Activated CD8-positive, alpha-beta T cell treated with anti-CD3 and anti-CD28 coated beads for 36 hours (primary cell): ENCODE data around the gene ZNF530. TPM values are rescaled to one million over a fixed set of nuclear protein-coding genes. Genes with fewer than 3 reads are reported as not detected.
A peak's percentile ranks its signal among the peaks of the same experiment; 100 is the strongest.

Experiments
- ATAC-seq: fragments of 200-7000 bp; cut with Tn5 transposase; one replicate; pipeline ENCODE4 v1.10.0; 2021; ENCODE audit warnings: mild to moderate bottlenecking, moderate library complexity
- CTCF ChIA-PET: fragments of 350-600 bp; sonication (Branson Sonifier 250); formaldehyde crosslinking; loops from one replicate; lab custom pipeline; 2021; ENCODE audit warnings: antibody characterized with exemption; lab: Charles Lee
- POLR2A ChIA-PET: fragments of 350-600 bp; sonication (Branson Sonifier 250); formaldehyde crosslinking; loops from one replicate; lab custom pipeline; 2021; ENCODE audit warnings: antibody characterized with exemption; lab: Charles Lee
- DNase-seq: peaks from one replicate; pipeline ENCODE4 v3.0.0-alpha.2; 2020
- H3K27ac Mint-ChIP-seq: one replicate; pipeline ENCODE4 v1.8.0; 2021; ENCODE audit warnings: mild to moderate bottlenecking, mixed read lengths
- H3K27me3 Mint-ChIP-seq: one replicate; pipeline ENCODE4 v1.8.0; 2021; ENCODE audit warnings: mixed read lengths
- H3K36me3 Mint-ChIP-seq: one replicate; pipeline ENCODE4 v1.8.0; 2021; ENCODE audit warnings: low read depth, mixed read lengths
- H3K4me1 Mint-ChIP-seq: one replicate; pipeline ENCODE4 v1.8.0; 2021; ENCODE audit warnings: low read depth, mixed read lengths
- H3K4me3 Mint-ChIP-seq: one replicate; pipeline ENCODE4 v1.8.0; 2021; ENCODE audit warnings: mild to moderate bottlenecking, moderate library complexity, mixed read lengths
- H3K9me3 Mint-ChIP-seq: one replicate; pipeline ENCODE4 v1.8.0; 2021; ENCODE audit warnings: mixed read lengths
- intact Hi-C: fragments of 100-400 bp; cut with micrococcal nuclease; formaldehyde crosslinking; loops from one replicate; pipeline ENCODE4 v1.10.0; 2022
- total RNA-seq, 2 experiments: library from RNA; stranded (reverse); gene quantifications; one replicate each; pipeline ENCODE4 v1.2.3, GENCODE V29; 2021
- TF ChIP-seq, protein P1 (sequence below): fragments of 200-600 bp; IDR thresholded peaks from one replicate; pipeline ENCODE4 v1.8.0; 2022; ENCODE audit warnings: antibody characterized with exemption, mild to moderate bottlenecking

ZNF530 gene
- total RNA-seq, 2 experiments from 2014 or later, result 6.8 to 7.4 TPM

DNA sequence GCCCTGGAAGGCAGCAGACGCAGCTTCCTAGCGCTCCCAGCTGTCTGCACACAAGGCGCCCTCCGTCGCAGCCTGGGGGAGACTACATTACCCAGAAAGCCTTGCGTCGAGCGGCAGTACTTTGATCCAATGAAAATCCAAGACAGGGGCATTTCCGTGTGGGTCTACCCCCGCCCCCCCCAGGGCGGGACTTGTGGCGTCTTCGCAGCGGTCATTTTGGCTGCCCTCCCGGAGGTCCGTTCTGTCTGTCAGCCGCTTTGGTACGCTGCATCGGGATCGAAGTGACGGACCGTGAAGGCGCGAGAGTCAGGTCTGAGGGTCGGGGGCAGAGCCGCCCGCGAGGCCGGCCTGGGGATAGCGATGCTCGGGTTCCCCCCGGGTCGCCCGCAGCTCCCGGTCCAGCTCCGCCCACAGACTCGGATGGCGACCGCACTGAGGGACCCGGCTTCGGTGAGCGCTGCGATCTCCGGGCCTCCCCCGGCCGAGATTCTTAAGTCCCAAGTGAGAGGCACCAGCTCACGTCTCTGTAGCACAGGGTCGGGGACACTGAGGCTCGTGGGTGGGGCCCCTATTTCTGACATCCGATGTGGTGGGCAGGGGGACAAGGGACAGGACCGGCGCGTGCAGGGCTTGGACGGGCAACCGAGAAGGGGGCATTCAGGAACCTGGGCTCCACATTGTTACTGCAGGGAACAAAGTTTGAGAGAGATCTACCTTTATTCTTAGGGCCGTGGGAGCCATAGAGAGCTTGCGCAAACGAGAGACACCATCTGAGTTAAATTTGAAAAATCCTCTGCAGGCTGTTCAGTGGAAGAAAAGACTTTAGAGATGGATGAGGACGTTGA lies 33.5 kb downstream of the ZNF530 start, which contains the start of gene ZNF211:
ZNF211 (plus strand) TSS at position 182 of the 845 bp plus-strand sequence; CDS start at position 361, 179 bp downstream.
- Mint-ChIP-seq H3K9me3 (peaks cover 29% of the 10 kb centered on the region), H3K27ac (peak within 1 kb of the TSS; percentile 87), H3K4me1 (peaks cover 16% of the 10 kb centered on the region), H3K4me3 (peak within 1 kb of the TSS; percentile 85), H3K27me3 (no peaks in the 10 kb centered on the region), H3K36me3 (peaks cover 39% of the 10 kb centered on the region)
- ChIA-PET POLR2A (interaction anchor here (0.7 to 2.2 kb wide), 4 partner anchors 12 to 19 kb away, joined by 3 to 6 read pairs (median 4); partner anchors contain the start of gene ZNF134), CTCF (interaction anchor here (1.9 kb wide), 1 partner anchor 49 kb away, joined by 6 read pairs; the partner anchor contains the start of gene ZNF551)
- DNase-seq (peak; percentile 94), ATAC-seq (peak; percentile 100)
- intact Hi-C loops, result no loop called here
- TF ChIP-seq, protein P1, sequence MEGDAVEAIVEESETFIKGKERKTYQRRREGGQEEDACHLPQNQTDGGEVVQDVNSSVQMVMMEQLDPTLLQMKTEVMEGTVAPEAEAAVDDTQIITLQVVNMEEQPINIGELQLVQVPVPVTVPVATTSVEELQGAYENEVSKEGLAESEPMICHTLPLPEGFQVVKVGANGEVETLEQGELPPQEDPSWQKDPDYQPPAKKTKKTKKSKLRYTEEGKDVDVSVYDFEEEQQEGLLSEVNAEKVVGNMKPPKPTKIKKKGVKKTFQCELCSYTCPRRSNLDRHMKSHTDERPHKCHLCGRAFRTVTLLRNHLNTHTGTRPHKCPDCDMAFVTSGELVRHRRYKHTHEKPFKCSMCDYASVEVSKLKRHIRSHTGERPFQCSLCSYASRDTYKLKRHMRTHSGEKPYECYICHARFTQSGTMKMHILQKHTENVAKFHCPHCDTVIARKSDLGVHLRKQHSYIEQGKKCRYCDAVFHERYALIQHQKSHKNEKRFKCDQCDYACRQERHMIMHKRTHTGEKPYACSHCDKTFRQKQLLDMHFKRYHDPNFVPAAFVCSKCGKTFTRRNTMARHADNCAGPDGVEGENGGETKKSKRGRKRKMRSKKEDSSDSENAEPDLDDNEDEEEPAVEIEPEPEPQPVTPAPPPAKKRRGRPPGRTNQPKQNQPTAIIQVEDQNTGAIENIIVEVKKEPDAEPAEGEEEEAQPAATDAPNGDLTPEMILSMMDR, result no peak

DNA sequence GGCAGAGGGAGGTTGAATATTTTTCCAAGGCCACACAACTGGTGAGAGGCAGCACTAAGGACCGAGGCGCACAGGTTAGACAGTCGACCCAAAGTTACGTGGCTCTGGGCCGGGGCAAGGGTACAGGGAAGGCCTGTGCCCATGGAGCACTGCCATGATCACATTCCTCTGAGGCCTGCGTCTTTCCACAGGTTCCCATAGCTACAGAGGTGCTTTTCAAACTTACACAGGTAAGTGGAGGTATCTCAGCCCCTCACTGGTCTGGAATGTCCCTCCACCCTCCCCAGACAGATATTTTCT lies 34.1 kb downstream of the ZNF530 start:
- Mint-ChIP-seq H3K4me3 (peak overlapping the region; percentile 85), H3K36me3 (peaks cover 45% of the 10 kb centered on the region), H3K4me1 (peaks cover 16% of the 10 kb centered on the region), H3K9me3 (peaks cover 33% of the 10 kb centered on the region), H3K27ac (peak overlapping the region; percentile 87), H3K27me3 (no peaks in the 10 kb centered on the region)
- DNase-seq (no peak), ATAC-seq (no peak)
- TF ChIP-seq, protein P1, result no peak
- CTCF ChIA-PET, result interaction anchor here (1.9 kb wide), 1 partner anchor 48 kb away, joined by 6 read pairs; the partner anchor contains the start of gene ZNF551
- POLR2A ChIA-PET, result interaction anchor here (1.3 to 2.2 kb wide), 2 partner anchors 13 to 17 kb away, joined by 5 to 6 read pairs; no protein-coding TSS in a partner anchor
- intact Hi-C loops, result no loop called here

DNA sequence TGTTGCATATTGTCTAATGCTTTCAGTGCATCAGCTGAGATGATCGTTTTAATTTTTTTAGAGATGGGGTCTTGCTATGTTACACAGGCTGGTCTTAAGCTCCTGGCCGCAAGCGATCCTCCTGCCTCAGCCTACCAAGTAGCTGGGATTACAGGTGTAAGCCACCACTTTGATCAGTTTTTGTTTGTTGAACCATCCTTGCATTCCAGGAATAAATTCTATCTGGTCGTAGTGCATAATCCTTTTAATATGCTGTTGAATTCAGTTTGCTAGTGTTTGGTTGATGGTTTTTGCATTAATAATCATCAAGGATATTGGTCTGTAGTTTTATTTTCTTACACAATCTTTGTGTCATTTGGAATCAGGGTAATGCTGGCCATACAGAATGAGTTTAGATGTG lies 37.7 kb downstream of the ZNF530 start:
- peaks cover 16% of the 10 kb centered on the region for H3K4me1 Mint-ChIP-seq
- no peaks in the 10 kb centered on the region for H3K27me3 Mint-ChIP-seq
- peaks cover 58% of the 10 kb centered on the region for H3K9me3 Mint-ChIP-seq
- peaks cover 79% of the 10 kb centered on the region for H3K36me3 Mint-ChIP-seq
- ATAC-seq (no peak), DNase-seq (no peak)
- TF ChIP-seq, protein P1, result no peak
- no peak overlapping the region for H3K4me3 Mint-ChIP-seq
- no peak overlapping the region for H3K27ac Mint-ChIP-seq
- intact Hi-C loops, result no loop called here
- POLR2A ChIA-PET, result no interaction called here
- CTCF ChIA-PET, result no interaction called here

DNA sequence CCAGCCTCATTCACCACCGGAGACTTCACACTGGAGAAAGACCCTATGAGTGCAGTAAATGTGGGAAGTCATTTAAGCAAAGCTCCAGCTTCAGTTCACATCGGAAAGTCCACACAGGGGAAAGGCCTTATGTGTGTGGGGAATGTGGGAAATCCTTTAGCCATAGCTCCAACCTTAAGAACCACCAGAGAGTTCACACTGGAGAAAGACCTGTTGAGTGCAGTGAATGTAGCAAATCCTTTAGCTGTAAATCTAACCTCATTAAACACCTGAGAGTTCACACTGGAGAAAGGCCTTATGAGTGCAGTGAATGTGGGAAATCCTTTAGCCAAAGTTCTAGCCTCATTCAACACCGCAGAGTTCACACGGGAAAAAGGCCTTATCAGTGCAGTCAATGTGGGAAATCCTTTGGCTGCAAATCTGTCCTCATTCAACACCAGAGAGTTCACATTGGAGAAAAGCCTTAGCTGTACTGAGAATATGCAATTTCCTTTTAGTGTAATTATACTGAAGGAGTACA lies 42.1 kb downstream of the ZNF530 start:
- ChIA-PET POLR2A (interaction anchor here (0.8 to 1.3 kb wide), 3 partner anchors 9 to 23 kb away, joined by 3 read pairs; no protein-coding TSS in a partner anchor), CTCF (interaction anchor here (0.6 kb wide), 1 partner anchor 493 kb away, joined by 3 read pairs; no protein-coding TSS in a partner anchor)
- peaks cover 70% of the 10 kb centered on the region for H3K9me3 Mint-ChIP-seq
- ATAC-seq (no peak), DNase-seq (no peak)
- intact Hi-C loops, result no loop called here
- no peak overlapping the region for H3K4me3 Mint-ChIP-seq
- no peak overlapping the region for H3K27ac Mint-ChIP-seq
- H3K36me3 Mint-ChIP-seq, result peaks cover 76% of the 10 kb centered on the region
- TF ChIP-seq, protein P1, result no peak
- no peaks in the 10 kb centered on the region for H3K27me3 Mint-ChIP-seq
- H3K4me1 Mint-ChIP-seq, result no peaks in the 10 kb centered on the region
